Measurements from ENCODE around the gene KRTAP2-1.
"Not testable (repeated sequence)": the region's sequence is repeated elsewhere in the genome, so short reads cannot be mapped to it uniquely, and the experiment has no call there.

KRTAP2-1 gene

DNA sequence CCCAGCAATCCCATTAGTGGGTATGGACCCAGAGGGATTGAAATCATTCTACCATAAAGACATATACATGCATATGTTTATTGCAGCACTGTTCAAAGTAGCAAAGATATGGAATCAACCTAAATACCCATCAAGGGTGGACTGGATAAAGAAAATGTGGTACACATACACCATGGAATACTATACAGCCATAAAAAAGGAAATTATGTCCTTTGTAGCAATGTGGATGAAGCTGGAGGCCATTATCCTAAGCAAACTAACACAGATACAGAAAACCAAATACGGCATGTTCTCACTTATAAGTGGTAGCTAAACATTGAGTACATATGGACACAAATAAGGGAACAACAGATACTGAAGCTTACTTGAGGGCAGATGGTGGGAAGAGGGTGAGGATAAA, 10.4 kb upstream of the KRTAP2-1 start:
- no peak for DNase-seq (ENCODE audit: low read depth in 2 of 2)

DNA sequence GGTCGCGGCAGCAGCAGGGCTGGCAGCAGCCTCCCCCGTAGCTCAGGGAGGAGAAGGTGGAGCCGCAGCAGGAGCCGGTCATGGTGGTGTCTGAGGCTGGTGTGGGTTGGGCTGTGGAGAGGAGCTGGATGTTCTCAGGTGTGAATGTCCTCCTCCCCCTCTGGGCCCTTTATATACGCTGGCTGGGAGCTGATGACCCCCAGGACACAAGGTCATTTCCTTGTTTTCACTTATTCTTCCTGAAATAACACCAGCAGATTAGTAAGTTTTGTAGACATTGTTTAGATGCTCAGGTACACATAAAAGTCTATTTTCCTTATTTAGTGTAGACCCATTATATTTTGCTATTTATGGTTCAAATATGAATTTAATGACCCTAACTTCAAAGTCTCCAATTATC, 8.0 kb upstream of the KRTAP2-1 start, which contains the start of gene KRTAP2-2:
Gene KRTAP2-2 (minus strand): TSS at position 101 of the 400 bp plus-strand sequence. CDS start 19 bp downstream, at position 82.
- DNase-seq (ENCODE audit: low read depth in 2 of 2): not testable (repeated sequence)

DNA sequence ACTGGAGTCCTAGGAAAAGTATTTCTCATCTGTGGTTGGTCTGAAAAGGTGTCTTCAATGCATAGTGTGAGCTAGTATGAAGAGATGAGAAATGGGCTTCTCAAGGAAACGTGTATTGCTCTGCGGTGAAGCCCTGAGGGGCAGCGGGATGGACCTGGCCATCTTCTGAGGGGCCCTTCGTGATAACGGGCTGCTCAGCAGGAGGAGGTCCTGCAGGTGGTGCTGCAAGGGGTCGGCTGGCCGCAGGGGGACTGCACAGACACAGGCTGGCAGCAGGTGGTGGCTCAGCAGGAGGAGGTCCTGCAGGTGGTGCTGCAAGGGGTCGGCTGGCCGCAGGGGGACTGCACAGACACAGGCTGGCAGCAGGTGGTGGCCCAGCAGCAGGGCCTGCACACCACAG, 7.4 kb upstream of the KRTAP2-1 start:
- DNase-seq (ENCODE audit: low read depth in 2 of 2): not testable (repeated sequence)

DNA sequence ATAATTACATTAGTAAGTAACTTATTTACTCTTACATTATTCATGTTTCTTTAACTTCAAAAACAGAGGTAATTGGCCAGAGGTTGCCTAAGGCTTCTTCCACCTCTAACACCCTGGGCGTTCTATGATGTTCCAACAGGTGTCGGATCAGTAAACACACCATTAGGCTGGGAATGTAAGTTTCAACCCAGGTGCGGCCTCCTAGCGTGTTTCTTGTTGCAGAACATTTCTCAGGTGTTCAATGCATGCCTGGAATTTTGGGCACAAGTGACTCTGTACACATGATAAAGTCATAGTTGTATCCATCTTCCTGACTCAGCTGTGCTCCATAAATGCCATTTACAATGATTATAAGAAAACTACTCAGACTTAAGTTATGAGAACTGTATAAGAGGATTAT, 6.9 kb upstream of the KRTAP2-1 start:
- DNase-seq (ENCODE audit: low read depth in 2 of 2): no peak

DNA sequence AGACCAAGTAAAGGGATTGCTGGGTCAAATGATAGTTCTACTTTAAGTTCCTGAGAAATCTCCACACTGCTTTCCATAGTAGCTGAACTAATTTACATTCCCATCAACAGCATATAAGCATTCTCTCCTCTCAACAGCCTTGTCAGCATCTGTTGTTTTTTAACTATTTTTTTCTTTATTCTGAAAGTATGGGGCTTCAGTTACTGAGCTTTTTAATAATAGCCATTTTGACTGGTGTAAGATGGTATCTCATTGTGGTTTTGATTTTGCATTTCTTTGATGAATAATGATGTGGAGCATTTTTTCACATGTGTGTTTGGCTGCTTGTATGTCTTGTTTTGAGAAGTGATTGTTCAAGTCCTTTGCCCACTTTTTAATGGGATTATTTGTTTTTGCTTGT, 5.5 kb upstream of the KRTAP2-1 start:
- DNase-seq (ENCODE audit: low read depth in 2 of 2): peak in 1 of 2 experiments; percentile 54

DNA sequence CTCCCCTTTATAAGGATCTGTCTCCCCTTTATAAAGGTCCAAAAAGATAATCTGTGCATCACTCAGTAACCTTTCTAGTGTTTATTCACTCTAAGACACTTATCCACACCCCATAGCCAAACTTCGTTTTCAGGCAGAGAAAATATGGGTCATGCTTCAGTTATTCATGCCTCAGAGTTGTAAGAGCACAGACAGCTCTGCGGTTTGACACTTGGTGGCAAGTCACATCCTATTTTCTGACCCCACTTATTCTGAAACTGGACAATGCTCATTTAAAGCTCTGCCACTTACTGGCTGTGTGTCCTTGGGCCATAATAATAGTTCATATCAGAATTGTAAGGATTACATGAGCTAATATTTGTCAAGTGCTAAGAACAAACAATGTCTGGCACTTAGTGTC, 2.0 kb upstream of the KRTAP2-1 start:
- DNase-seq (ENCODE audit: low read depth in 2 of 2): no peak

DNA sequence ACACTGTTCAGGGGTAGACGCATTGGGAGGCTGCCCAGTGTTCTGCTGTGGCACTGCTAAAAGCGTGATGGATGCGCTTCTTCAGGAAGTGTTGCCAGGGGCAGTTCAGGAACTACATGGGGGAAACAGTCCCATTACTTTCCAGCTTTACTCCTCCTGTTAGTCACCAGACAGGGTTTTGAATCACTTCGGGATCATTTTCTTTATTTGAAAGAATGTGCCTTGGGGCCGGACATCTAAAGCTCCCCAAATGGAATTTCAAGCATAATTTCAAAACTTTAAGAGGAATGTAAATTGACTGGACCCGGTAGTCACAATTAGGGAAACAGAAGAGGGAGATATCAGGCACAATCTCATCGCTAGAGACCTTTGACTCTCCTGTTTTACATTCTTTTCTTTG, 1.3 kb upstream of the KRTAP2-1 start:
- DNase-seq (ENCODE audit: low read depth in 2 of 2): no peak

DNA sequence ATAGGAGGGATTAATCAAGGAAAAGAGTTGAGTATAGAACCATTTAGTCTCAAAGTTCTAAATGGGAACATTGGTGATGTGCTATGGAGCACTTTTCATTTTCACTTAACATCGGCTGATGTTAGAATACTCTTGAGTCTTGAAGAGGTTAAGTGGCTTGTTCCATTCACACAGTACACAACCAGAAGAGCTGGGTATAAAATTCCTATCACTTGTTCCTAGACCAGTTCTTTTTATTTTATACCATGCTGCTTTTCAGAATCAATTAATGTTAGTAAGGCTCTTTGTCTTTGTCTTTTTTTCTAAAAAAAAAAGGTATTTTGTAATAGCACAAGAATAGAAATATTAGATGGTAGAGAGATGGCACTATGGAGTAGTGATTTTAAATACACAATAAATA, 4.2 kb downstream of the KRTAP2-1 start:
- no peak for DNase-seq (ENCODE audit: low read depth in 2 of 2)

DNA sequence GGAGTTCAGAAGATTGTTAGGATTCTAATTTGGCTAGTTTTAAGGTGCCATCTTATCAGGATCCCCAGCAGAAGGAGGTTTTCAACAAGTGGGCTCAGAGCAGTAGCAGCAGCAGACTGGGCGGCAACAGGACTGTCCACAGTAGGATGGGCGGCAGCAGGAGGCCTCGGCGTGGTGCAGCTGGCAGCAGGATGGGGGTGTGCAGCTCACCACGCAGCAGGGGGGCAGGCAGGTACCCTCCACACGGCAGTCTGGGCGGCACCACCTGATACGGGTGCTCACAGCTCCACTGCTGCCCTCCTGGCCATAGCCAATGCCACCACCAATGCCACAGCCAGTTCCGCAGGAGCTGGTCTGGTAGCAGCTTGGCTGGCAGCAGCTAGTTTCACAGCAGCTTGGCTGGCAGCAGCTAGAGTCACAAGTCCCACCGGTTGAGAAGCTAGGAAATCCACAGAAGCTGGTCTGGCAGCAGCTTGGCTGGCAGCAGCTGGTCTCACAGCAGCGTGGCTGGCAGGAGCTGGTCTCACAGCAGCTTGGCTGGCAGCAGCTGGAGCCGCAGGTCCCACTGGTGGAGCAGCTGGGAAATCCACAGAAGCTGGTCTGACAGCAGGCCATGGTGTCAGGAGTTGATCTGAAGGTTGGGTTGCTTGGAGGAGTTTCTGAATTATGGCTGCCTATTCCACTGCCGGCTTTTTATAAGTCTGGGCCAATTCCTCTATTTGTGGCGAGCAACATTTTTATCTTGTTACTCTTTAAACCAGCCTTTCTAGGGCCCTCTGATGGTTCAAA, 6.1 kb downstream of the KRTAP2-1 start, which contains the start of gene KRTAP1-1:
Gene KRTAP1-1 (minus strand): TSS at position 668 of the 789 bp plus-strand sequence. CDS start 53 bp downstream, at position 615.
- DNase-seq (ENCODE audit: low read depth in 2 of 2): not testable (repeated sequence)

DNA sequence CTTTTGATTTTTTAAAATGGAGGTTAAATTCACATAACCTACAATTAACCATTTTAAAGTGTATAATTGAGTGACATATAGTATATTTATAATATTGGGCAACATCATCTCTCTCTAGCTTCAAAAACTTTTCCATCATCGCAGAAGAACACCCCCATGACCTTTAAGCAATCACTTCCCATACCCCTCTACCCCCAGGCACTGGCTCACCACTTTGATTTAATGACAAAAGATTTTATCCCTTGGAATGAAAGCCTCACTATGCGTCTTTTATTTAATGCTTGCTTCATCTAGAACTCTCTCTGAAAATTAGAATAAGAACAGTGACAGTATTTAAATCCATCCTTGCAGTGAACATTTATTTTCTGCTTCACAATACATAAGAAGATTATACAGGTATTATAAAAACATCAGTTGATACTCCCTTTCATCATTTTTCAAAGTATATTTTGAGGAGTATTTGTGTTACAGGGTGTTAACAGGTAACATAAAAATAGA, 9.2 kb downstream of the KRTAP2-1 start:
- DNase-seq (ENCODE audit: low read depth in 2 of 2): no peak

DNA sequence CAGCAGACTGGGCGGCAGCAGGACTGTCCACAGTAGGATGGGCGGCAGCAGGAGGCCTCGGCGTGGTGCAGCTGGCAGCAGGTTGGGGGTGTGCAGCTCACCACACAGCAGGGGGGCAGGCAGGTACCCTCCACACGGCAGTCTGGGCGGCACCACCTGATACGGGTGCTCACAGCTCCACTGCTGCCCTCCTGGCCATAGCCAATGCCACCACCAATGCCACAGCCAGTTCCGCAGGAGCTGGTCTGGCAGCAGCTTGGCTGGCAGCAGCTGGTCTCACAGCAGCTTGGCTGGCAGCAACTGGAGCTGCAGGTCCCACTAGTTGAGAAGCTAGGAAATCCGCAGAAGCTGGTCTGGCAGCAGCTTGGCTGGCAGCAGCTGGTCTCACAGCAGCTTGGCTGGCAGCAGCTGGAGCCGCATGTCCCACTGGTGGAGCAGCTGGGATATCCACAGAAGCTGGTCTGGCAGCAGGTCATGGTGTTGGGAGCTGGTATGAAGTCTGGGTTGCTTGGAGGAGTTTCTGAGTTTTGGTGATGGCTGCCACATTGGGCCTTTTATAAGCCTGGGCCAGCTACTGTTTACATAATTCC, 12.7 kb downstream of the KRTAP2-1 start, which contains the start of gene KRTAP1-3:
Gene KRTAP1-3 (minus strand): TSS at position 529 of the 590 bp plus-strand sequence. CDS start 53 bp downstream, at position 476.
- not testable (repeated sequence) for DNase-seq (ENCODE audit: low read depth in 2 of 2)

DNA sequence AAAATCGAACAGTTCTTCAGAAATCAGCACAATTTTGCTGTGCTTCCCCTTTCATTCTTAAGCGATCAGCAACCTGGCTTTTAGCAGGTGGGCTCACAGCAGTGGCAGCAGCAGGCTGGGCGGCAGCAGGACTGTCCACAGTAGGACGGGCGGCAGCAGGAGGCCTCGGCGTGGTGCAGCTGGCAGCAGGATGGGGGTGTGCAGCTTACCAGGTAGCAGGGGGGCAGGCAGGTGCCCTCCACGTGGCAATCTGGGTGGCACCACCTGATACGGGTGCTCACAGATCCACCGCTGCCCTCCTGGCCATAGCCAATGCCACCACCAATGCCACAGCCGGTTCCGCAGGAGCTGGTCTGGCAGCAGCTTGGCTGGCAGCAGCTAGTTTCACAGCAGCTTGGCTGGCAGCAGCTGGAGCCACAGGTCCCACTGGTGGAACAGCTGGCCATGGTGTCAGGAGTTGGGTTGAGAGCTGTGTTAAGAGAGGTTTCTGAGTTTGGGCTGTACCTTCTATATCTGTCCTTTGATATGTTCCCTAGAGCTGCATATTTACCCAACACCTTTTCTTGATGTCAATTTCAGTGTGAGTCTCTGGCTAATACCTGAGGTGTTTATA, 17.4 kb downstream of the KRTAP2-1 start, which contains the start of gene KRTAP1-4:
Gene KRTAP1-4 (minus strand): TSS at position 563 of the 613 bp plus-strand sequence. CDS start 117 bp downstream, at position 446.
- no peak for DNase-seq (ENCODE audit: low read depth in 2 of 2)

DNA sequence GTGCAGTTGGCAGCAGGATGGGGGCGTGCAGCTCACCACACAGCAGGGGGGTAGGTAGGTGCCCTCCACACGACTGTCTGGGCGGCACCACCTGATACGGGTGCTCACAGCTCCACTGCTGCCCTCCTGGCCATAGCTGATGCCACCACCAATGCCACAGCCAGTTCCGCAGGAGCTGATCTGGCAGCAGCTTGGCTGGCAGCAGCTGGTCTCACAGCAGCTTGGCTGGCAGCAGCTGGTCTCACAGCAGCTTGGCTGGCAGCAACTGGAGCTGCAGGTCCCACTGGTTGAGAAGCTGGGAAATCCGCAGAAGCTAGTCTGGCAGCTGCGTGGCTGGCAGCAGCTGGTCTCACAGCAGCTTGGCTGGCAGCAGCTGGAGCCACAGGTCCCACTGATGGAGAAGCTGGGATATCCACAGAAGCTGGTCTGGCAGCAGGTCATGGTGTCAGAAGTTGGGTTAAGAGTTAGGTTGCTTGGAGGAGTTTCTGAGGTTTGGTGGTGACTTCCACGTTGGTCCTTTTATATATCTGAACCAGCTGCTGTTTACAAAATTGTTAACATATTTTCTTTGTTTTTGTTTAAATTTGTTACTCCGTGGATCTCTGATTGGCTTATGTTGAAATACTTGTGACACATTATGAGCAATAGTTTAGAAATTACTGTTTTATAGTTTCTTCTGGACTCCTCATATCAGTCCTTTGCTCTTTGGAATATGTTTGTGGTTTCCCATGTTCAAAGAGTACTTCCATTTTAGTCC, 20.2 kb downstream of the KRTAP2-1 start, which contains the start of gene KRTAP1-5:
Gene KRTAP1-5 (minus strand): TSS at position 494 of the 757 bp plus-strand sequence. CDS start 53 bp downstream, at position 441.
- DNase-seq (ENCODE audit: low read depth in 2 of 2): peak; percentile 74 to 77

DNA sequence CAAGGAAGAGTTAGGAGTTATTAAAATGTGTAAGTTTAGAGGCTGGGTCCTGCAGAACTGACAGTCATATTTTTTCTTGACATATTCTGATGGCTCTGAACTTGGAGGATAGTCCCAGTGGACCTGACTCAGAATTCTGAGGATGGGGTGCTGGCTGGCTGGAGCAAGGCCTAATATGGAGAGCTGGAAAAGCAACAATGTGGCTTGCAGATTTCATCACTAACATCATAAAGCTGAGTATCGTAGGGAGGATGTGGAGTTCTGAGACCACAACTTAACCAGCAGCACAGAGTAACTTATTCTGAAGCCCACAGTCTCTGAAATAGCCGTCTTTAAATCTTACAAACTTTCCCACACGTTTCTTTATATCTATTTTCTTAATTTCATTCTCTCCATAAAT, 22.4 kb downstream of the KRTAP2-1 start:
- DNase-seq (ENCODE audit: low read depth in 2 of 2): peak; percentile 65 to 66

DNA sequence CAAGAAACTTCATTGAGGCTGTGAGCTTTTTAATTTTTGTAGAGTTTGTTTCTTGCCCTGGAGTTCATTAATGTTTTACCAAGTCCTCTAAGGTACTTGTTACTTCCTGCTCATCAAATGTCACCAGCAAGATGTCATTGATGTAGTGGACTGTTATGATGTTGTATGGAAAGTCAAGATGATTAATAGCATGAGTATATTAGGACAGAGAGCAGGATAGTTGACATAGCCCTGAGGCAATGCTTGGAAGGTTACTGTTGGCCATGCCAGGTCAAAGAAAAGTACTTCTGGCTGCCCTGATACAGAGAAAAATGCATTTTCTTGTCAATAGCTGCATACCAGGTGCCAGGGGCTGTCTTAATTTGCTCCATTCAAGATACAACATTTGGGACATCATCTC, 26.8 kb downstream of the KRTAP2-1 start:
- DNase-seq (ENCODE audit: low read depth in 2 of 2): no peak

DNA sequence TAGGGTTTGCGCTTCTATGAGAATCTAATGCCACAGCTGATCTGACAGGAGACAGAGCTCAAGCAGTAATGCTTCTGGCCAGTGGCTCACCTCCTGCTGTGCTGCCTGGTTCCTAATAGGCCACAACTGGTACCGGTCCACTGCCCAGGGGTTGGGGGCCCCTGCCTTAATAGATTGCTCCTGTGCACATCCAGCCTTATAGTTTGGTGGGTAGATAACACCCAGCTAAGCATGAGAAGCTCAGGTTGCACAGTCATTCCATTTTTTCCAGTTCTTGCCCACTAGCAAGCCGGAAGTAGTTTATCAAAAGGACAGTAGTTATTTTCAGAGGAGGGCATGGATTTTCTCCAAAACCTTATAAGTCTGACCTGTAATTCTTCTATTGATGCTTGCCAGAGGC, 27.7 kb downstream of the KRTAP2-1 start:
- no peak for DNase-seq (ENCODE audit: low read depth in 2 of 2)

DNA sequence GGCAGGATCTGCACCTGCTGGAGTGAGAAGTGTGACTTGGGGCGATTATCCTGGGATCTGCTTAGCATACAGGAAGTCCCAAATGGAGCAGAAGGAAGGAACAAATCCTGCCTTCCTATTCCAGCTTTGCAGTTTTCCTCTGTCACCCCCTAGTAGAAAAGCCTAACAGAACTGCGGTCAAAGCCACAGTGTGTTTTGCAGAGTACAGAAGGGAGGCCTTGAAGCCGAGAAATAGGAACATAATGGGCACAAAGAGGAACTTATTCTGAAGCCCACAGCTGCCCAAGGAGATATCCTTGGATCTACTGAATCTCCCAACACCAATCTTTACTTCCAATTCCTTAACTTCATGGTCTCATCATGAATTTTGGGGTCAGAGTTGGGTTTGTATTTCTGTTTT, 28.6 kb downstream of the KRTAP2-1 start:
- DNase-seq (ENCODE audit: low read depth in 2 of 2): no peak

DNA sequence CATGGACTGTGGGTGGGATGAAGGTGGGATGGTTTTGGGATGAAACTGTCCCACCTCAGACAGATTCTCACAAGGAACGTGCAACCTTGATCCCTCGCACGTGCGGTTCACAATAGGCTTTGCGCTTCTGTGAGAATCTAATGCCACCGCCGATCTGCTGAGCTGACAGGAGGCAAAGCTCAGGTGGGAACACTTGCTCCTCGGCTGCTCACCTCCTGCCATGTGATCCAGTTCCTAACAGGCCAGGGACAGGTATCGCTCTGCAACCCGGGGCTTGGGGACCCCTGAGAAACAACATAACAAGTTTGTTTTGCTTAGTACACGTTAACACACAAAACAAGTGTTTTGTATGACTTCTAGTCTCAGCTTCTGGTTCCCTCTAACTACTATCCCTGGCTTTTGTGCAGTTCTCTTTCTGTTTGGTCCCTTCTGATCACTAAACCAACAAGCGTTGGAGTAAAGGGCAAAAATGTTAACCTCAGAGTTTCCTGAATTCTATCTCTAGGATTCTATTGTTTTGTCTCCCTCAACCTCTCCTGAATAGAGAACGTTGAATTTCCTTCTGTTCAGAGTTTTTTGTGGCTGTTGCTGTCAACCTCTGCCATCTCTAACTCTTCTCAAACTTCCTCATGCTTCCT, 30.4 kb downstream of the KRTAP2-1 start:
- DNase-seq (ENCODE audit: low read depth in 2 of 2): no peak

DNA sequence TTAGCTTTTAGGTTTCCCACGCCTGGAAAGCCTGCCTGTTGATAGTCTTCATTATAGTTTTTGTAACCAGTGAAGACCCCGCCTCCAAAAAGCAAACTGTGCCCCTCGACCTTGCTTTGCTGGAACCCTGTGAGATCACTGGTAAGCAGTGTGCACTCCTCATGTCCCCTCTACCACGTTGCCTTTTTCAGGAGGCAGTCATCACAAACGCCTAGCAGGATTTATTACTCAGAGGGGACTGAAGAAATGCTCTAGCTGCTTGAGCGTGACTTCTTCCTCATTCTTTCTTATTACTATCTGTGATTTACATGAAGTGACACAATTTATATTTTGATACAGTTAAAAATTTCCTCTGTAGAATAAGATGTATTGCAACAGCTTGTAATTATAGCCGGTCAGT, 31.7 kb downstream of the KRTAP2-1 start:
- no peak for DNase-seq (ENCODE audit: low read depth in 2 of 2)

DNA sequence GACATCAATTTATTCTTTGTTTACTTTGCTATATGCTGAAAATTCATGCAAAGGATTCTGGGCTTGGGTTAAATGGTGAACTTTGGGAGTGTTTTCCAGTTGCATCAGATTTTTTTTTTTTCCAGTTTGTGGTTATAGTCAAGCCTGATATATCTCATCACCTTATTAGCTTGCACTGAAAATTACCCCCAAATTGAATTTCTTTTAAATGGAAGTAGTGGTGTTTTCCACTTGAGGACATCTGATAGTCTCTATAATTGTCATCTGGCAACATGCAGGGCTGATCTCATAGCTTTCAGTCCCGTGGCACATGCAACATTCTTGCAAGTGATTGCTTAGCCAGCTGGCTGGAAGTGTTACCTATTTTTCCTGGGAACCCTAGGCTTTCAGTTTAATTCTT, 33.5 kb downstream of the KRTAP2-1 start:
- peak; percentile 72 to 75 for DNase-seq (ENCODE audit: low read depth in 2 of 2)

DNA sequence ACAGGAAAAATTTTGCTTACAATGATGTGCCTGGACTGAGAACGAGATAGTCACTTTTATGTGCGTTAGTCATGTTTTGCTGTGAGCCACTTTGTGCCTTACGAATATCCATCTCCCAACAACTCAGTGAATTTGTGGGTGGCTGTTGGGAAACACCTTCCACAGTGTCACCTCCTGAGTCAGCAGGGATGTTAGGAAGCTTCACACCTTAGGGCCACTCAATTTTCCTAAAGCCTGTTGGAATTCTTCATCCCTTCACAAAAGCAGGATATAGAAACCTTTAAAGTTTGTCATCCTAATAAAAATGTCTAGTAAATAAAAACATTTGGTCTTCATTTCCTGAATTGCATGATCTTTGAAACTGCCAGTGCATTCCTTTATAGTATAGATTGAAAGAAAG, 33.9 kb downstream of the KRTAP2-1 start:
- no peak for DNase-seq (ENCODE audit: low read depth in 2 of 2)
